Measurements from ENCODE around the gene FBXO45. TPM values are rescaled to one million over a fixed set of nuclear protein-coding genes. Genes with fewer than 3 reads are reported as not detected.

FBXO45 gene
- total and polyA plus RNA-seq, 9 of the 15 experiments (the other 6 are each of a cell fraction or from before 2014, with no cell fraction given) = 15.2 to 52.8 (median 37.0) TPM

DNA sequence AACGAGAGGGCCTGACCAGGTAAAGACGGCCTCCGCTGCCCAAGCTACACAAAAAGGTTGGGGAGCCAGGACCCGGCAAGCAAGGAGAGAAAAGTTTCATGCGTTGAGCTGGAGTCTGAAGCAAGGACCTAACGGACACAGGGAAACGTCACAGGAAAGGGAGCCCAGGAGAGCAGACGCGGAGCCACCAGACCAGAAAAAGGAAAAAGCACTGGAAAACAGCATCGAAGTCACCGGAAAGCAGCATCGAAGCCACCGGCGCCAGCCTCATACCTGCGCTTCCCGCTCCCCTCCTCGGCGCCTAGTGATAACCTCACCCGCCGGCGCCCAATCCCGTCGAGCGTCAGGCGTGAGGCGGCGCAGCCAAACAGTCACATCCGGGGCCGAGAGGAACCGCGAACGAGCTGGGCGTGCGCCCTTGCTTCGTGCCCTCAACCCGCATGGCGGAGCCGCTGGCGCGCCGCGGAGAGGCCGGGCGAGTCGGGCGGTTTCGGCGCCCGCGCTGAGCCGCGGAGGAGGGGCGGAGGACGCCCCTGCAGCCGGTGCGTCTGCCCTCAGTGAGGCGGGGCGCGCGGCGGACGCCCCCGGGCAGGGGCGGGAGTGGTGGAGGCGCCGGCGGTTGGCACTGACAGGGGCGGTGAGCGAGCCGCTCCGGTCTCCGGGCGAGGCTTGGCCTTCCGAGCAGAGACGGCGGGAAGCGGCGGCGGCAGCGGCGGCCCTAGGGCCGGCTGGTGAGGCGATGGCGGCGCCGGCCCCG is at the start of gene FBXO45, which contains the start of gene WDR53 (continued):
- TF ChIP-seq, protein P1, sequence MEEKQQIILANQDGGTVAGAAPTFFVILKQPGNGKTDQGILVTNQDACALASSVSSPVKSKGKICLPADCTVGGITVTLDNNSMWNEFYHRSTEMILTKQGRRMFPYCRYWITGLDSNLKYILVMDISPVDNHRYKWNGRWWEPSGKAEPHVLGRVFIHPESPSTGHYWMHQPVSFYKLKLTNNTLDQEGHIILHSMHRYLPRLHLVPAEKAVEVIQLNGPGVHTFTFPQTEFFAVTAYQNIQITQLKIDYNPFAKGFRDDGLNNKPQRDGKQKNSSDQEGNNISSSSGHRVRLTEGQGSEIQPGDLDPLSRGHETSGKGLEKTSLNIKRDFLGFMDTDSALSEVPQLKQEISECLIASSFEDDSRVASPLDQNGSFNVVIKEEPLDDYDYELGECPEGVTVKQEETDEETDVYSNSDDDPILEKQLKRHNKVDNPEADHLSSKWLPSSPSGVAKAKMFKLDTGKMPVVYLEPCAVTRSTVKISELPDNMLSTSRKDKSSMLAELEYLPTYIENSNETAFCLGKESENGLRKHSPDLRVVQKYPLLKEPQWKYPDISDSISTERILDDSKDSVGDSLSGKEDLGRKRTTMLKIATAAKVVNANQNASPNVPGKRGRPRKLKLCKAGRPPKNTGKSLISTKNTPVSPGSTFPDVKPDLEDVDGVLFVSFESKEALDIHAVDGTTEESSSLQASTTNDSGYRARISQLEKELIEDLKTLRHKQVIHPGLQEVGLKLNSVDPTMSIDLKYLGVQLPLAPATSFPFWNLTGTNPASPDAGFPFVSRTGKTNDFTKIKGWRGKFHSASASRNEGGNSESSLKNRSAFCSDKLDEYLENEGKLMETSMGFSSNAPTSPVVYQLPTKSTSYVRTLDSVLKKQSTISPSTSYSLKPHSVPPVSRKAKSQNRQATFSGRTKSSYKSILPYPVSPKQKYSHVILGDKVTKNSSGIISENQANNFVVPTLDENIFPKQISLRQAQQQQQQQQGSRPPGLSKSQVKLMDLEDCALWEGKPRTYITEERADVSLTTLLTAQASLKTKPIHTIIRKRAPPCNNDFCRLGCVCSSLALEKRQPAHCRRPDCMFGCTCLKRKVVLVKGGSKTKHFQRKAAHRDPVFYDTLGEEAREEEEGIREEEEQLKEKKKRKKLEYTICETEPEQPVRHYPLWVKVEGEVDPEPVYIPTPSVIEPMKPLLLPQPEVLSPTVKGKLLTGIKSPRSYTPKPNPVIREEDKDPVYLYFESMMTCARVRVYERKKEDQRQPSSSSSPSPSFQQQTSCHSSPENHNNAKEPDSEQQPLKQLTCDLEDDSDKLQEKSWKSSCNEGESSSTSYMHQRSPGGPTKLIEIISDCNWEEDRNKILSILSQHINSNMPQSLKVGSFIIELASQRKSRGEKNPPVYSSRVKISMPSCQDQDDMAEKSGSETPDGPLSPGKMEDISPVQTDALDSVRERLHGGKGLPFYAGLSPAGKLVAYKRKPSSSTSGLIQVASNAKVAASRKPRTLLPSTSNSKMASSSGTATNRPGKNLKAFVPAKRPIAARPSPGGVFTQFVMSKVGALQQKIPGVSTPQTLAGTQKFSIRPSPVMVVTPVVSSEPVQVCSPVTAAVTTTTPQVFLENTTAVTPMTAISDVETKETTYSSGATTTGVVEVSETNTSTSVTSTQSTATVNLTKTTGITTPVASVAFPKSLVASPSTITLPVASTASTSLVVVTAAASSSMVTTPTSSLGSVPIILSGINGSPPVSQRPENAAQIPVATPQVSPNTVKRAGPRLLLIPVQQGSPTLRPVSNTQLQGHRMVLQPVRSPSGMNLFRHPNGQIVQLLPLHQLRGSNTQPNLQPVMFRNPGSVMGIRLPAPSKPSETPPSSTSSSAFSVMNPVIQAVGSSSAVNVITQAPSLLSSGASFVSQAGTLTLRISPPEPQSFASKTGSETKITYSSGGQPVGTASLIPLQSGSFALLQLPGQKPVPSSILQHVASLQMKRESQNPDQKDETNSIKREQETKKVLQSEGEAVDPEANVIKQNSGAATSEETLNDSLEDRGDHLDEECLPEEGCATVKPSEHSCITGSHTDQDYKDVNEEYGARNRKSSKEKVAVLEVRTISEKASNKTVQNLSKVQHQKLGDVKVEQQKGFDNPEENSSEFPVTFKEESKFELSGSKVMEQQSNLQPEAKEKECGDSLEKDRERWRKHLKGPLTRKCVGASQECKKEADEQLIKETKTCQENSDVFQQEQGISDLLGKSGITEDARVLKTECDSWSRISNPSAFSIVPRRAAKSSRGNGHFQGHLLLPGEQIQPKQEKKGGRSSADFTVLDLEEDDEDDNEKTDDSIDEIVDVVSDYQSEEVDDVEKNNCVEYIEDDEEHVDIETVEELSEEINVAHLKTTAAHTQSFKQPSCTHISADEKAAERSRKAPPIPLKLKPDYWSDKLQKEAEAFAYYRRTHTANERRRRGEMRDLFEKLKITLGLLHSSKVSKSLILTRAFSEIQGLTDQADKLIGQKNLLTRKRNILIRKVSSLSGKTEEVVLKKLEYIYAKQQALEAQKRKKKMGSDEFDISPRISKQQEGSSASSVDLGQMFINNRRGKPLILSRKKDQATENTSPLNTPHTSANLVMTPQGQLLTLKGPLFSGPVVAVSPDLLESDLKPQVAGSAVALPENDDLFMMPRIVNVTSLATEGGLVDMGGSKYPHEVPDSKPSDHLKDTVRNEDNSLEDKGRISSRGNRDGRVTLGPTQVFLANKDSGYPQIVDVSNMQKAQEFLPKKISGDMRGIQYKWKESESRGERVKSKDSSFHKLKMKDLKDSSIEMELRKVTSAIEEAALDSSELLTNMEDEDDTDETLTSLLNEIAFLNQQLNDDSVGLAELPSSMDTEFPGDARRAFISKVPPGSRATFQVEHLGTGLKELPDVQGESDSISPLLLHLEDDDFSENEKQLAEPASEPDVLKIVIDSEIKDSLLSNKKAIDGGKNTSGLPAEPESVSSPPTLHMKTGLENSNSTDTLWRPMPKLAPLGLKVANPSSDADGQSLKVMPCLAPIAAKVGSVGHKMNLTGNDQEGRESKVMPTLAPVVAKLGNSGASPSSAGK (IDR thresholded peaks at IDR 0.05) = peak; percentile 81
- no peak for TF ChIP-seq LCOR (CRISPR knock-in tag; IDR thresholded peaks at IDR 0.05)
- no peak for TF ChIP-seq ZNF146 (CRISPR knock-in tag; IDR thresholded peaks at IDR 0.05; ENCODE audit: unreplicated experiment)
- TF ChIP-seq JUND (IDR thresholded peaks at IDR 0.05; ENCODE audit: borderline replicate concordance, low read depth, low read length) = peak; percentile 74
- TF ChIP-seq JUND (tag; IDR thresholded peaks at IDR 0.05; ENCODE audit: borderline replicate concordance, low read depth, low read length) = no peak; the same call in 2 of the 3 replicates
- no peak for TF ChIP-seq ZNF23 (CRISPR knock-in tag; IDR thresholded peaks at IDR 0.05)
- TF ChIP-seq ZNF282 (CRISPR knock-in tag; IDR thresholded peaks at IDR 0.05) = no peak
- TF ChIP-seq, protein P2, sequence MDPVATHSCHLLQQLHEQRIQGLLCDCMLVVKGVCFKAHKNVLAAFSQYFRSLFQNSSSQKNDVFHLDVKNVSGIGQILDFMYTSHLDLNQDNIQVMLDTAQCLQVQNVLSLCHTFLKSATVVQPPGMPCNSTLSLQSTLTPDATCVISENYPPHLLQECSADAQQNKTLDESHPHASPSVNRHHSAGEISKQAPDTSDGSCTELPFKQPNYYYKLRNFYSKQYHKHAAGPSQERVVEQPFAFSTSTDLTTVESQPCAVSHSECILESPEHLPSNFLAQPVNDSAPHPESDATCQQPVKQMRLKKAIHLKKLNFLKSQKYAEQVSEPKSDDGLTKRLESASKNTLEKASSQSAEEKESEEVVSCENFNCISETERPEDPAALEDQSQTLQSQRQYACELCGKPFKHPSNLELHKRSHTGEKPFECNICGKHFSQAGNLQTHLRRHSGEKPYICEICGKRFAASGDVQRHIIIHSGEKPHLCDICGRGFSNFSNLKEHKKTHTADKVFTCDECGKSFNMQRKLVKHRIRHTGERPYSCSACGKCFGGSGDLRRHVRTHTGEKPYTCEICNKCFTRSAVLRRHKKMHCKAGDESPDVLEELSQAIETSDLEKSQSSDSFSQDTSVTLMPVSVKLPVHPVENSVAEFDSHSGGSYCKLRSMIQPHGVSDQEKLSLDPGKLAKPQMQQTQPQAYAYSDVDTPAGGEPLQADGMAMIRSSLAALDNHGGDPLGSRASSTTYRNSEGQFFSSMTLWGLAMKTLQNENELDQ (CRISPR knock-in tag; IDR thresholded peaks at IDR 0.05; ENCODE audit: borderline replicate concordance) = no peak
- TF ChIP-seq CREM (IDR thresholded peaks at IDR 0.05; ENCODE audit: low read depth) = peak; percentile 100
- 0 out of 2 replicates have a peak, but pooled peaks have one; percentile 65 for TF ChIP-seq ZC3H8 (IDR thresholded peaks at IDR 0.05)
- TF ChIP-seq POU5F1 (IDR thresholded peaks at IDR 0.05; ENCODE audit: borderline replicate concordance, low read depth, low read length, partially characterized antibody) = no peak
- TF ChIP-seq TCFL5 (CRISPR knock-in tag; conservative IDR thresholded peaks at IDR 0.05) = no peak
- TF ChIP-seq CBX3 (IDR thresholded peaks at IDR 0.05; ENCODE audit: borderline replicate concordance in 1 of 2, low read length in 2 of 2) = peak in 1 of 2 experiments; percentile 87; a peak in 1 of 3 replicates
- TF ChIP-seq ZNF75A (CRISPR knock-in tag; IDR thresholded peaks at IDR 0.05) = no peak
- no peak for TF ChIP-seq PTBP1 (IDR thresholded peaks at IDR 0.05; ENCODE audit: low read depth, low read length)
